ENCODE results near the gene GRWD1.
A peak's percentile ranks its signal among the peaks of the same experiment; 100 is the strongest.

GRWD1 gene

DNA sequence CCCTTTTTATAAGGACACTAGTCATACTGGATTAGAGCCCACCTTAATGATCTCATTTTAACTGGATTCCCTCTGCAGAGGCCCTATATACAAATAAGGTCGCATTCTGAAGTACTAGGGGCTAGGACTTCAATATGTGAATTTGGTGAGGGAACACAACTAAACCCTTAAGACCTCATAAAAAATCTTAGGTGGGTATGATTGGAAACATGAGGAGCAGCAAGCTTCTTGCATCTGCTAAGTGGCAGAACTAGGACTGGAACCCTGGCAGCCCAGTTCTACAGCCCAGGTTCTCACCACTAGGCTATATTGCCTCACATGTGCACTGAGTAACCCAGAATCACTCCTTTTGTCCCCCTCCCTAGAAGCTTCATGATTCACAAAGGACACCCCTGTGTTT, 17.1 kb upstream of the GRWD1 start:
- no peak overlapping the region for H3K27ac ChIP-seq (ENCODE audit: low read length)
- no peaks in the 10 kb centered on the region for H3K9me3 ChIP-seq (ENCODE audit: control insufficient read depth, insufficient read depth, low read length)
- H3K4me1 ChIP-seq (ENCODE audit: control insufficient read depth, insufficient read depth, low read length), result 0 out of 2 replicates have a peak, but pooled peaks cover 1% of the 10 kb centered on the region
- H3K36me3 ChIP-seq (ENCODE audit: control insufficient read depth, insufficient read depth, low read length), result no peaks in the 10 kb centered on the region; the same call in 1 of the 2 replicates
- no CpG with 5 or more reads among the region's 1 CpG for WGBS (ENCODE audit: insufficient coverage, insufficient read length)
- H3K4me3 ChIP-seq (ENCODE audit: low read length), result no peak overlapping the region
- DNase-seq (ENCODE audit: low read depth, low spot score), result no peak
- H3K27me3 ChIP-seq (ENCODE audit: control insufficient read depth, insufficient read depth, low read length), result no peaks in the 10 kb centered on the region

DNA sequence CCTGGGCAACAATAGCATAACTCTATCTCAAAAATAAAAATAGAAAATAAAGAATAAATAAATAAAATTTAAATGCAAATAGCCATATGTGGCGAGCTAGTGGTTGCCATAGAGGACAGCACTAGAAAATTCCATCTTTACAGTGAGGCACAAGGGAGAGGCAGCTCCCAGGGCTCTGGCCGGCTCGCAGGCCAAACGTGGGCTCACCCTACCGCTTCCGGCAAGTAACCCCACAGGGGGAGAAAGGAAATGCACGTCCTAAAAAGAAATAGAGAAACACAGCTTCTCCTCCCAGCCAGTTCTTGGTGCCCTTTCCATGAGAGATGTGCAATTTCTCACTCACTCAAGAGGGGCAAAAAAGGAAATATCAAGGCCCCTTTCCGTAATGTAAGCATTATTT, 12.4 kb upstream of the GRWD1 start:
- no peak for DNase-seq (ENCODE audit: low read depth, low spot score)
- Histone ChIP-seq H3K9me3 (ENCODE audit: control insufficient read depth, insufficient read depth, low read length) (no peaks in the 10 kb centered on the region), H3K4me3 (ENCODE audit: low read length) (no peak overlapping the region), H3K27ac (ENCODE audit: low read length) (no peak overlapping the region), H3K4me1 (ENCODE audit: control insufficient read depth, insufficient read depth, low read length) (no peaks in the 10 kb centered on the region), H3K36me3 (ENCODE audit: control insufficient read depth, insufficient read depth, low read length) (no peaks in the 10 kb centered on the region; the same call in 1 of the 2 replicates), H3K27me3 (ENCODE audit: control insufficient read depth, insufficient read depth, low read length) (no peaks in the 10 kb centered on the region)
- no CpG with 5 or more reads among the region's 8 CpGs for WGBS (ENCODE audit: insufficient coverage, insufficient read length)

DNA sequence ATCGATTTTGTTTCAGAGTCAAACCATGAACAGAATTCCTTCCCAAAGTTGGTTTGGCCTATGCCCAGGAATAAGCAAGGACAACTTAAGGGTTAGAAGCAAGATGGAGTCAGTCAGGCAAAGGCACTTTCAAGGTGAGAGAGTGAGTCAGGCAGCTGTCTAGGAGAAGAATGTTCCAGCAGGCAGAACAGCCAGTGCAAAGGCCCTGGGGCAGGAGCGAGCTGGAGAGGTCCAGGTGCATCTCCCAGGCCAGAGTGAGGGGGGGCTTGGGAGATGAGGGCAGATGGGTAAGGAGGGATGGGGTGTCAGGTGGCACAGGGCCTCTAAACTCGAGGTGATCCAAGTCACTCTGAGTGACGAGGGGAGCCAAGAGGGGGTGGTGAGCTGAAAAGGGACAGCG, 9.2 kb upstream of the GRWD1 start:
- H3K4me1 ChIP-seq (ENCODE audit: control insufficient read depth, insufficient read depth, low read length), result no peaks in the 10 kb centered on the region
- WGBS (ENCODE audit: insufficient coverage, insufficient read length), result no CpG with 5 or more reads among the region's 5 CpGs

DNA sequence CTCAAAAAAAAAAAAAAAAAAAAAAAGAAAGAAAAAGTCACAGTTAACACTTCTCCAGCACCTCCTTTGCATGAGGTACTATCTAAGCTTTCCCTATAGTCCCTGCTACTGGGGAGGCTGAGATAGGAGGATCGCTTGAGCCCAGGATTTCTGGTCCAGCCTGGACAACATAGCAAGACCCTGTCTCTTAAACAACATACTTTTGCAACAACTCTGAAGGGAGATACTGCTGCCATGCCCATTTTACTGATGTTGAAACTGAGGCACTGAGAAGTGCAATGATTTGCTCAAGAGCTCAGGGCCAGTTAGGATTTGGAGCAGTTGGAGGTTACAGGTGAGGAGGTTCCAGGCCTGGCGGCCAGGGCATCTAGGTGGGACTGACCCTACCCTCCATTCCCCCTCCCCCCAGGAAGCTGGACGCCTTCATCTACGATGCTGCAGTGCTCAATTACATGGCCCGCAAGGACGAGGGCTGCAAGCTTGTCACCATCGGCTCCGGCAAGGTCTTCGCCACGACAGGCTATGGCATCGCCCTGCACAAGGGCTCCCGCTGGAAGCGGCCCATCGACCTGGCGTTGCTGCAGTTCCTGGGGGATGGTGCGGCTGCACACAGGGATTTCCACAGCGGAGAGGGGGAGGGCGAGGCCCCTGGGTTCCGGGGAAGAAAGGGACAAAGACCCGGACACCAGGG, 4.3 kb upstream of the GRWD1 start:
- H3K4me3 ChIP-seq (ENCODE audit: low read length), result no peak overlapping the region
- no peaks in the 10 kb centered on the region for H3K27me3 ChIP-seq (ENCODE audit: control insufficient read depth, insufficient read depth, low read length)
- no peak overlapping the region for H3K27ac ChIP-seq (ENCODE audit: low read length)
- H3K4me1 ChIP-seq (ENCODE audit: control insufficient read depth, insufficient read depth, low read length), result peaks cover 3% of the 10 kb centered on the region
- DNase-seq (ENCODE audit: low read depth, low spot score), result no peak
- no CpG with 5 or more reads among the region's 20 CpGs for WGBS (ENCODE audit: insufficient coverage, insufficient read length)
- peaks cover 2% of the 10 kb centered on the region; the same call in 1 of the 2 replicates for H3K36me3 ChIP-seq (ENCODE audit: control insufficient read depth, insufficient read depth, low read length)
- no peaks in the 10 kb centered on the region for H3K9me3 ChIP-seq (ENCODE audit: control insufficient read depth, insufficient read depth, low read length)

More for the DNA sequence above, 9.2 kb upstream of the GRWD1 start:
- Histone ChIP-seq H3K27ac (ENCODE audit: low read length) (no peak overlapping the region), H3K4me3 (ENCODE audit: low read length) (no peak overlapping the region), H3K9me3 (ENCODE audit: control insufficient read depth, insufficient read depth, low read length) (no peaks in the 10 kb centered on the region), H3K36me3 (ENCODE audit: control insufficient read depth, insufficient read depth, low read length) (no peaks in the 10 kb centered on the region), H3K27me3 (ENCODE audit: control insufficient read depth, insufficient read depth, low read length) (no peaks in the 10 kb centered on the region)
- DNase-seq (ENCODE audit: low read depth, low spot score), result no peak

DNA sequence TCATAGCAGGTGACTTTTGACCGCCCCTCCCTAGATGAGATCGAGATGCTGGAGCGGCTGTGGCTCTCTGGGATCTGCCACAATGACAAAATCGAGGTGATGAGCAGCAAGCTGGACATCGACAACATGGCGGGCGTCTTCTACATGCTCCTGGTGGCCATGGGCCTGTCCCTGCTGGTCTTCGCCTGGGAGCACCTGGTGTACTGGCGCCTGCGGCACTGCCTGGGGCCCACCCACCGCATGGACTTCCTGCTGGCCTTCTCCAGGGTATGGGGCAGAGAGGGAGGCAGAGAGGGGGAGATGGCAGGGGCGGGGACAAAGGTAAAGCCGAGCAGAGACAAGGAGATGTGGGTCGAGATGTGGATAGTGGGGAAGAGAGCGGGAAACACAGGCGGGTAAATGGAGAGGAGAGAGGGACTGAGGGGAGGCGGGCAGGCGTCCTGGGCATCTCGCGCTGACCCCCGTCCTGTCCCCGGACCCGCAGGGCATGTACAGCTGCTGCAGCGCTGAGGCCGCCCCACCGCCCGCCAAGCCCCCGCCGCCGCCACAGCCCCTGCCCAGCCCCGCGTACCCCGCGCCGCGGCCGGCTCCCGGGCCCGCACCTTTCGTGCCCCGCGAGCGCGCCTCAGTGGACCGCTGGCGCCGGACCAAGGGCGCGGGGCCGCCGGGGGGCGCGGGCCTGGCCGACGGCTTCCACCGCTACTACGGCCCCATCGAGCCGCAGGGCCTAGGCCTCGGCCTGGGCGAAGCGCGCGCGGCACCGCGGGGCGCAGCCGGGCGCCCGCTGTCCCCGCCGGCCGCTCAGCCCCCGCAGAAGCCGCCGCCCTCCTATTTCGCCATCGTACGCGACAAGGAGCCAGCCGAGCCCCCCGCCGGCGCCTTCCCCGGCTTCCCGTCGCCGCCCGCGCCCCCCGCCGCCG, 3.4 kb upstream of the GRWD1 start:
- no peaks in the 10 kb centered on the region for H3K27me3 ChIP-seq (ENCODE audit: control insufficient read depth, insufficient read depth, low read length)
- peaks cover 3% of the 10 kb centered on the region for H3K4me1 ChIP-seq (ENCODE audit: control insufficient read depth, insufficient read depth, low read length)
- H3K9me3 ChIP-seq (ENCODE audit: control insufficient read depth, insufficient read depth, low read length), result no peaks in the 10 kb centered on the region
- no peak overlapping the region for H3K27ac ChIP-seq (ENCODE audit: low read length)
- H3K4me3 ChIP-seq (ENCODE audit: low read length), result no peak overlapping the region
- no peak for DNase-seq (ENCODE audit: low read depth, low spot score)
- no CpG with 5 or more reads among the region's 94 CpGs for WGBS (ENCODE audit: insufficient coverage, insufficient read length)
- H3K36me3 ChIP-seq (ENCODE audit: control insufficient read depth, insufficient read depth, low read length), result peaks cover 2% of the 10 kb centered on the region; the same call in 1 of the 2 replicates

DNA sequence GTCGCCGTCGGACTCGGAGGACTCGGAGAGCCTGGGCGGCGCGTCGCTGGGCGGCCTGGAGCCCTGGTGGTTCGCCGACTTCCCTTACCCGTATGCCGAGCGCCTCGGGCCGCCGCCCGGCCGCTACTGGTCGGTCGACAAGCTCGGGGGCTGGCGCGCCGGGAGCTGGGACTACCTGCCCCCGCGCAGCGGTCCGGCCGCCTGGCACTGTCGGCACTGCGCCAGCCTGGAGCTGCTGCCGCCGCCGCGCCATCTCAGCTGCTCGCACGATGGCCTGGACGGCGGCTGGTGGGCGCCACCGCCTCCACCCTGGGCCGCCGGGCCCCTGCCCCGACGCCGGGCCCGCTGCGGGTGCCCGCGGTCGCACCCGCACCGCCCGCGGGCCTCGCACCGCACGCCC, 2.5 kb upstream of the GRWD1 start:
- Histone ChIP-seq H3K27me3 (ENCODE audit: control insufficient read depth, insufficient read depth, low read length) (no peaks in the 10 kb centered on the region), H3K4me1 (ENCODE audit: control insufficient read depth, insufficient read depth, low read length) (peaks cover 3% of the 10 kb centered on the region), H3K36me3 (ENCODE audit: control insufficient read depth, insufficient read depth, low read length) (peaks cover 4% of the 10 kb centered on the region; the same call in 1 of the 2 replicates), H3K27ac (ENCODE audit: low read length) (no peak overlapping the region), H3K4me3 (ENCODE audit: low read length) (peak overlapping the region; percentile 19), H3K9me3 (ENCODE audit: control insufficient read depth, insufficient read depth, low read length) (no peaks in the 10 kb centered on the region)
- WGBS (ENCODE audit: insufficient coverage, insufficient read length), result no CpG with 5 or more reads among the region's 60 CpGs
- DNase-seq (ENCODE audit: low read depth, low spot score), result no peak

DNA sequence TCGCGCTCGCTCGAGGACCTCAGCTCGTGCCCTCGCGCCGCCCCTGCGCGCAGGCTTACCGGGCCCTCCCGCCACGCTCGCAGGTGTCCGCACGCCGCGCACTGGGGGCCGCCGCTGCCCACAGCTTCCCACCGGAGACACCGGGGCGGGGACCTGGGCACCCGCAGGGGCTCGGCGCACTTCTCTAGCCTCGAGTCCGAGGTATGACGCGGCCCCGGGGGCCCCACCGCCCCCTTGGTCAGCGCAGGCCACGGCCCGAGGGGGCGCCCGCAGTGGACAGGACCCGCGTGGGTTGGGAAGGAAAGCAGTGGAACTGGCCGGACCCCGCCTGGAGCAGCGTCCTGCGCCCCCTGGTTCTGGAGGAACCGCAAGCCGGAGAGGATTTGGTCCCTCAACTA, 2.1 kb upstream of the GRWD1 start:
- Histone ChIP-seq H3K27me3 (ENCODE audit: control insufficient read depth, insufficient read depth, low read length) (no peaks in the 10 kb centered on the region), H3K9me3 (ENCODE audit: control insufficient read depth, insufficient read depth, low read length) (no peaks in the 10 kb centered on the region), H3K4me1 (ENCODE audit: control insufficient read depth, insufficient read depth, low read length) (peaks cover 3% of the 10 kb centered on the region), H3K36me3 (ENCODE audit: control insufficient read depth, insufficient read depth, low read length) (peaks cover 7% of the 10 kb centered on the region), H3K4me3 (ENCODE audit: low read length) (no peak overlapping the region), H3K27ac (ENCODE audit: low read length) (no peak overlapping the region)
- WGBS (ENCODE audit: insufficient coverage, insufficient read length), result no CpG with 5 or more reads among the region's 45 CpGs
- DNase-seq (ENCODE audit: low read depth, low spot score), result no peak

DNA sequence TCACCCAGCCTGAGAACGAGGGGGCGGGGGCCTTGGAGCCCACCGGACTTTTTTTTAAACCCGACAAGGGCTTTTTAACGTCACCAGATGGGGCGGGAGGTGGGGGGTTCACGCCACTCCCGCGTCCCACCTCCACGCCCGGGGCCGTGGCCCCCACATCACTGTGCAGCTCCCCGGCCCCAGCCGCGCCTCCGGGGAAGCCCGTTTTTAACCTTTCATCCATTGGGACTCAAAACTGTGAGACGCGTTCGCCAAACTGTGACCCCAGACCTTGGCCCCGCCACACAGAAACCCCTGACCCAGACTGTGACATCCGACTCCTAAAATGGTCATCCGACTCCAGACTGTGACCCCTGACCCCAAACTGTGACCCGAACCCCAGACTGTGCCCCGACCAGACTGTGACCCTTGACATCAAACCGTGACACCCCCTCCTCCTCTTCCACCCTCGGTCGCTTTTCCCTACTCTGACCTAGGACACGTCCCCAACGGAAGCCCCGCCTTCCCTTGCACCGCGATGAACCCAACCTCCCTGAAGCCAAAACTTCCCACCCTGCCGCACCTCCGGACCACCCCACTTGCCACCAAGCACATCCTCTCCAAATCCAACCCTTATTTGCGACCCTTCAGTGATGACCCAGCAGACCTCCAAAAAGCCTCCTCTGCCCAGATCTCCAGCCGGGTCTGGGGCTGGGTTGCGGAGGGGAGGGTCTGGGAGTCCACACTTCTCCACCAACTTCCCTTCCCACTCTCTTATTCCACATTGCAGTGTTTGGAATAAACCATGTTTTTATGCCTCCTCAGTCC, 1.5 kb upstream of the GRWD1 start:
- no peak for DNase-seq (ENCODE audit: low read depth, low spot score)
- Histone ChIP-seq H3K4me3 (ENCODE audit: low read length) (no peak overlapping the region), H3K27me3 (ENCODE audit: control insufficient read depth, insufficient read depth, low read length) (no peaks in the 10 kb centered on the region), H3K36me3 (ENCODE audit: control insufficient read depth, insufficient read depth, low read length) (peaks cover 7% of the 10 kb centered on the region), H3K4me1 (ENCODE audit: control insufficient read depth, insufficient read depth, low read length) (peaks cover 3% of the 10 kb centered on the region), H3K27ac (ENCODE audit: low read length) (no peak overlapping the region), H3K9me3 (ENCODE audit: control insufficient read depth, insufficient read depth, low read length) (no peaks in the 10 kb centered on the region)
- no CpG with 5 or more reads among the region's 38 CpGs for WGBS (ENCODE audit: insufficient coverage, insufficient read length)

DNA sequence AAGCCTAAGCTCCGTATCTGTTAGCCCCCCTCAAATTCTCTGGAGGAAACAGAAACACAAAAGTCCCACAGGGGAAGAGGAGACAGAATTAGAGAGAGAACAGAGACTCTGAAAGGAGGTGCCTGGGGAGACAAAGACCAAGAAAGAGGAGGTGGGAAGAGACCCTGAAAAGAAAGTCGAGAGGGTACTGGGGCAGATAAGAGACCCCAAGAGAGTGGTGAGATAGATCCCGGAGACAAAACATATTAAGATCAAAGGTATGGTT, 915 bp upstream of the GRWD1 start:
- Histone ChIP-seq H3K27ac (ENCODE audit: low read length) (no peak overlapping the region), H3K4me1 (ENCODE audit: control insufficient read depth, insufficient read depth, low read length) (peaks cover 3% of the 10 kb centered on the region), H3K36me3 (ENCODE audit: control insufficient read depth, insufficient read depth, low read length) (peaks cover 10% of the 10 kb centered on the region), H3K4me3 (ENCODE audit: low read length) (no peak overlapping the region; the same call in 1 of the 2 replicates), H3K27me3 (ENCODE audit: control insufficient read depth, insufficient read depth, low read length) (no peaks in the 10 kb centered on the region), H3K9me3 (ENCODE audit: control insufficient read depth, insufficient read depth, low read length) (no peaks in the 10 kb centered on the region)
- no CpG with 5 or more reads among the region's 3 CpGs for WGBS (ENCODE audit: insufficient coverage, insufficient read length)
- no peak for DNase-seq (ENCODE audit: low read depth, low spot score)

DNA sequence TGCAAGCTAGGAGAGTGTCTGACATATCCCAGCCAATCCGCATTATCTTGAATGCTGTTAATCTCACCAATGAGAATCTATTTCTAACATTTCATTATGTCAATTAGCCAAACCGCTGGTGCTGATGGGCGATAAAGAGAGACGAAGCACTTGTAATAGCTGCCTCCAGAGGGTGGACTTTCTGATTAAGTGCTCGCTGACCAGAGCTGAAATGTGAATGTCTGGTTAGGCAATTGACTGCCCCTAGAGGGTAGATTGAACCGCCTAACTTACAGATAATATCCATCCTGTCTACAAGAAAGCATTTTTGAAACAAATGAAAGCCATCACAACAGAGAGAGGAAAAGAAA, 552 bp upstream of the GRWD1 start:
- H3K27me3 ChIP-seq (ENCODE audit: control insufficient read depth, insufficient read depth, low read length), result no peaks in the 10 kb centered on the region
- peaks cover 3% of the 10 kb centered on the region for H3K4me1 ChIP-seq (ENCODE audit: control insufficient read depth, insufficient read depth, low read length)
- WGBS (ENCODE audit: insufficient coverage, insufficient read length), result no CpG with 5 or more reads among the region's 6 CpGs
- peak overlapping the region; percentile 96; the same call in 1 of the 2 replicates for H3K4me3 ChIP-seq (ENCODE audit: low read length)
- peaks cover 12% of the 10 kb centered on the region for H3K36me3 ChIP-seq (ENCODE audit: control insufficient read depth, insufficient read depth, low read length)
- H3K9me3 ChIP-seq (ENCODE audit: control insufficient read depth, insufficient read depth, low read length), result no peaks in the 10 kb centered on the region
- no peak for DNase-seq (ENCODE audit: low read depth, low spot score)
- no peak overlapping the region for H3K27ac ChIP-seq (ENCODE audit: low read length)
